GM21381 (cell line): ENCODE data around the gene LGMN.
A peak's percentile ranks its signal among the peaks of the same experiment; 100 is the strongest.

Experiments used
- ATAC-seq: cut with Tn5 transposase; IDR thresholded peaks from one replicate; pipeline ENCODE4 v1.9.1; 2021; ENCODE audit warnings: mild to moderate bottlenecking, moderate library complexity; ENCODE audit not compliant: unreplicated experiment

LGMN gene

DNA sequence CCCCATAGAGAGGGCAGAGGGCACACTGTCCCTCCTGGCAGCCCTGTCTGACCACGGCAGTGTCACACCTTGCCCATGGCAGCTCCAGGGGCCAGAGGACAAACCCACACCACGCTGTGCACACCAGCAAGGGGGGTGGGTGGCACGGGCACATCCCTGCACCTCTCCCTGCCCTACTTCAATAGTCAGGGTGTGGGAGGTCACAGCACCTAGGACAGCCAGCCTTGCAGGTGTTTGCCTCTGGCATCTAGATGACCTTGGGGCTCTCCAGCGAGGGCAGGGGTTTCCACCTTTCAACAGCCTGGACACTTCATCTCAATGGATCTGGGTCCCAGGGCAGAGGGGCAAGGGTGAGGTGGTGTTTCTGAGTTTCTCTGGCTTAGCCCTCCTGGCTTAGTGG, 69.2 kb downstream of the LGMN start:
- ATAC-seq: no peak

DNA sequence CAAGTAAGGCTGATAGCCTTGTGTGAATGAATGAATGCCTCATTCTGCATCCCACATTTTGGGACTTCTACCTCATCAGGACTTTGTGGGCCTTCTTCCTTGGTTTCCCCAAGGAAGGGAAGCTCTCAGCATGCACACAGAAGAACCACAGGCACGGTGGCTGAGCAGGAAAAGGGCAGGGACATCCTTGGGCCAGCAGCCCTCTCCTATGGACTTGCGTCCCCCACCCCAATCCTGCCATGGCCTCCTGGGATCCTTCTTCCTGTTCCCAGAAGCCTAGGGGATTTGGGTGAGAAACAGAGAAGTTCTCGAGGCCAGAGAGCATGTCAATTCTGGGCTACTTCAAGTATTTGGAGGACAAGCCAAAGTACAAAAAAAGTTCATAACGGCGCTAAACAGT, 69.7 kb downstream of the LGMN start:
- ATAC-seq: no peak

DNA sequence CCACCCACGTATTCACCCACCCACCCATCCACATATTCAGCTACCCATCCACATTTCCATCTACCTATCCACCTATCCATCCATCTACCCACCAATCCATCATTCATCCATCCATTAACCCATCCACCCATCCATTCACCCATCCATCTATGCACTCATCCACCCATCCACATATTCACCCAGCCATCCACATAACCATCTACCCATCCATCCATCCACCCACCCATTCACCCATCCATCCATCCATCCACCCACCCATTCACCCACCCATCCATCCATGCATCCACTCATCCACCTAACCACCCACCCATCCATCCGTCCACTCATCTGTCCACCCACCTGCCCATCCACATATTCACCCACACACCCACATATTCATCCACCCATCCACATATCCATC, 70.5 kb downstream of the LGMN start:
- no peak for ATAC-seq

DNA sequence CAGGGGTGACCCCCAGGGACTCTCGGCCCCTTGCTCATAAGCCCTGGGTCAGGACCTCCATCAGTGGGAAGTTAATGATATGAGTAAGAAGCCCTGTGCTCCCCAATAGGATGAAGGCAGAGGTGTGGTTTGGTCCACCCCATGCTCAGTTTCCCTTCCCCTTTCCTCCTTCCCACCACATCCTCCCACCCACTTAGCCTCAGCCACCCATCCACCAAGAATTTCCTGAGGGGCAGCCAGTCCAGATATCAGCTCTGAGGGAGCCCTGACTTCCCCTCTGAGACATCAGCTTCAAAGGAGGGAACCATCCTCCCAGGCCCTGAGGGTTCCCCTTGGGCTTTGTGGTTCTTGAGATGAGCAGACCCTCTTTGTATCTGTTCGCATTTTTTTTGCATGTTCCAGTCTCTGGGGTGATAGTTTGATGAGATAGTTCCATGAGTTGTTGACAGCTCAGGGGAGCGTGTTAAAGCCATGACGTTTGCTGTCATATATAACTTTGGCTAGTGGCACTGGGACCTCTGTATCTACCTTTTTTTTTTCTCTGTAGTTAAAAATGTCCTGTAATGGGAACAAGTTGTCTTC, 71.2 kb downstream of the LGMN start:
- peak; percentile 73 for ATAC-seq

DNA sequence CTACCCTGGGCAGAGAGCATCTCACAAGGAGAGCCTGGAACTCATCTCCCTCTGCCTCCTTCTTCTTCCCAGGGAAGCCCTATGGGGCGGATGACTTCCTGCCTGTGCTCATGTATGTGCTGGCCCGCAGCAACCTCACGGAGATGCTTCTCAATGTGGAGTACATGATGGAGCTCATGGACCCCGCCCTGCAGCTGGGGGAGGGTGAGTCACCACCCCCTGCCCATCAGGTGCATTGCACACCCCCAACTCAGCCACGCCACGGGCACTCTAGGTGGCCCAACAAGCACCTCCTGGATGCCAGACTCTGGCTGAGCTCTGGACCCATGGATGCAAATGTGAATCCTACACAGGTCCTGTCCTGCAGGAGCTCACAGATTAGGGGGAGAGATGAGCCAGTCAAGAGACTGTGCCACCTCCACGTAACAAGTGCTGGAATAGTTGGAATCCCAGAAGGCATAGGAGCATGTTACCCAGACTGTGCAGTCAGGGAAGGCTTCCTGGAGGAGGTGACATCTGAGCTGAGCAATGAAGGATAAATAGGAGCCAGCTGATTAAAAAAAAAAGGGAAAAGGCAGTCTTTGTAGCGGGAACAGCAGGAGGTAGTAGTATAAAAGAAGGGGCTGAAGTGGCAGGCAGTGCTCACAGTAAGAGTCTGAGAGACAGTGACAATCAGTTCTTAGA, 71.9 kb downstream of the LGMN start:
- ATAC-seq: no peak

DNA sequence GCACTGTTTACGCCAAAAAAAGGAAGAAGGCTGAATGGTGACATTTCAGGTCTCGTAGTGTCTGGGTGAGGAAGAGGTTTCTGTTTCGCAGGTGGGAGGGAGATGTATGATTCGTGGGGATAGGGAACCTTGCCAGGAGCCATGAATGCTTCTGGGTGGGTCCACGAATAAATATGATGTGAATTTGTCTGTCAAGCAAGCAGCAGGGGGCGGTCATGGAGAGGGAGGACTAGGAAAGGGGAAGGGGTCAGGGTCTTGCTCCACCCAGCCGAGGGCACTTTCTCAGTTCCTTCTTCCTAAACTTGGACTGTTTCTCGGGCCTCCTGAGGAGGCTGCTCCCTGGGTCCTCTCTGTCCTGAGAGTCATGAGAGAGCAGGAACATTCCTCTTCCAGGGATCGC, 72.5 kb downstream of the LGMN start:
- ATAC-seq: no peak

DNA sequence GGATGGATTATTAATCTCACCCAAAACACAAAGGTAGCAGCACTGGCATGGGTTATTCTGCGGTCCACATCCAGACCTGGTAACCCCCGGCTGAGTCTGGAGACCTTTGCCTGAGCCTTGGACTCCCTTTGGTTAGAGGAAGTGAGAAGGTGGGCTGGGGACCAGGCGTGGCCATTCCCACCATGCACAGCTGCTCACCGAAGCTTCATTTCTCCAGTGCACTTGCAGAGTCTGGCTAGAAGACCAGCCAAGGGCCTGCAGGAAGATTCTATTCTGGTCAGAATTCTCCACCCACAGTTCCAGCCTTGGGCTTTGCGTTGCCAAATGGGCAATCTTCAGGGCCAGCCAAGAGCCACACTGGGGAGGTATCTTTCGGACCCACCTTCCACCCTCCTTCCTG, 73.0 kb downstream of the LGMN start:
- ATAC-seq: no peak

DNA sequence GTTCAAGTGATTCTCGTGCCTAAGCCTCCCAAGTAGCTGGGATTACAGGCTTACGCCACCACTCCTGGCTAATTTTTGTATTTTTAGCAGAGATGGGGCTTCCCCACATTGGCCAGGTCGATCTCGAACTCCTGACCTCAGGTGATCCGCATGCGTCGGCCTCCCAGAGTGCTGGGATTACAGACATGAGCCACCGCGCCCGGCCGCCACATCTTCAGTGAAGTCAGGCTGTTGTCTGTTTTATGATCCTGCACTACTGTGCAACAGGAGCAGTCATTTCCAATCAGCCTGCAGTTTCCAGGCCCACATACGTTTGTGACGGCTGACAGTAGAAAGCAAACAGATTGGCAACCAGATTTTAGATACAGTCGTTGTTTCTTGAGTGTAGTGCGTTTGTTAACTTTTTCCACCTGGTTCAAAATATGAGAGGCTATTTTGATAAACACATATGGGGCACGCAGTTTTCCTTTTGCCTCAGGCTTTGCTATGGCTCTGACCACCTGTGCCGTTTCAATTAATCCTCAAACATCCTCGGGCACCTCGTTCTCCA, 74.8 kb downstream of the LGMN start:
- ATAC-seq: no peak

DNA sequence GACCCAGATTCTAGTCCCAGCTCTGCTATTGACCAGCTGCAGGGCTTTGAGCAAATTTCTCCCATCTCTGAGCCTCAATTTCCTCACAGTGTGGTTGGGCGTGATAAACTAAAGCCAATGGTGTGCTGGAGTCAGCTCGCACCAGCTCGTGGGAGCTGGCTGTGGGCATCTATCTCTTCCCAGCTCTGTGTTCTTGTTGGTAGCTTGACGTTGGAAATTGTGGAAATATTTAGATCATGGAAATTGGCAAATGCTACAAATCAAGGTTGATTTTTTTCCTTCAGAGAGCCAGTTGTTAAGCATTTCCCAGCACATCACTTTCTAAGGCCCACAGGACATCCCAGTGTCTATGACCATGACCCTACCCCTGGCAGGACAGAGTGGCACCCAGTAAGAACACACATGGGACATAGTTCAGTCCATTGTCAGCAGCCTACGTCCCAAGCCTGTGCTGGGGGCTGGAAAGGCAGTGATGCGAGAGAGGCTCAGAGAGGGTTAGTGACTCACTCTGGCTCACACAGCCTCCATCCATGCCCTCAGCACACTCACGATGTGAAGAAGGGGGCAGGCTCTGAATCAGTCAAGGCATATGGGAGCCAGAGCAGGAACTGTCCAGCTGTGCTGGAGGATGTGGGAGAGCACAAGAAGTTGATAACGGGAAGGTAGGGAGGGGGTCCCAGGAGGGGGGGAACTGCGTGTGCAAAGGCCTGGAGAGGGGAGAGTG, 77.6 kb downstream of the LGMN start:
- no peak for ATAC-seq

DNA sequence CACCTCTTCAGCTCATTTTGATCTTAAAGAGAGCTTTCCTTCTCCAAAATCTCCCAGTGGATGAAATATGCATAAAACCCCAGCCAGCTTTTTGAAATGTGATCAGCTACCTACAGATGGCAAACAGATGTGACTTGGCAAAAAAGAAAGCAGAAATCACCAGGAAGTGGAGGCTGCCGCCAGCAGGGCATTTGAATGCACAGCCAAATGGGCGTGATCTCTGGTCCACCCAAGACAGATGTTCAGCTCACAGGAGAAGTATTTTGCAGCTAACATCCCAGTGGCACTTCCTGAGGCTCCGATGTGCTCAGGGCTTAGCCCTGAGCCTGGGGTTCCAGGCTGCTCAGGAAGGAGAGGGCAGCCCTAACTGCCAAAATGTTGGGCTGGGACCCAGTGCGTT, 78.3 kb downstream of the LGMN start:
- peak; percentile 51 for ATAC-seq

DNA sequence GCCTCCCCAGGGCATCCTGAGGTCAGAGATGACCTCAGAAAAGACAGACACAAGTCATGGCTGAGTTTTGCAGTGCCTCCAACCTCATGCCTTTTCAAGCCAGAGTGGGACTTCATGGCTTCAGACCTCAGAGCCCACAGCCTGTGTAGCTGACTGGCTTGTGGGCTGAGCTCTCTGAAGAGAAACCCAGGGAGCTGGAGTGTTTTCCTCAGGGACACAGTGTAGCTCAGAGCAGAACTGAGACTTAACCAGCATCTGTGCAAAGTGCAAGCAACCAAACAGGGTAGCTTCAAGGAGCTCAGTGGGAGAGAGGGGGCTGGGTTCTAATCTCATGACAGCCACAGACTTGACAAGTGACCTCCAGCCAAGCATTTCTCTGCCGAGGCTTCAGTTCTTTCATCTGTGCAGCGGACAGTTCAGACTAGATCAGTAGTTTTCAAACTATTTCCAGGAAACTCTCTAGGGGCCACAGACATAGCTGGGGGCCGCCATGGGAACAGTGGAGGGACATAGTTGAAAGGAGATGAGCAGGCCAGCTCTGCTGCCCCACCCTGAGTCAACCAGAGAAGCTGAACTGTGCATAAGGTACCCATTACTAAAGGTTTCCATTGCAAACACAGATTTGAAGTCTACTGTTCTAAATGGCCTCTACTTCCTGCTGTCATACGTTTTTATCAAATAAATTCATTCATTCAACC, 80.0 kb downstream of the LGMN start:
- no peak for ATAC-seq

DNA sequence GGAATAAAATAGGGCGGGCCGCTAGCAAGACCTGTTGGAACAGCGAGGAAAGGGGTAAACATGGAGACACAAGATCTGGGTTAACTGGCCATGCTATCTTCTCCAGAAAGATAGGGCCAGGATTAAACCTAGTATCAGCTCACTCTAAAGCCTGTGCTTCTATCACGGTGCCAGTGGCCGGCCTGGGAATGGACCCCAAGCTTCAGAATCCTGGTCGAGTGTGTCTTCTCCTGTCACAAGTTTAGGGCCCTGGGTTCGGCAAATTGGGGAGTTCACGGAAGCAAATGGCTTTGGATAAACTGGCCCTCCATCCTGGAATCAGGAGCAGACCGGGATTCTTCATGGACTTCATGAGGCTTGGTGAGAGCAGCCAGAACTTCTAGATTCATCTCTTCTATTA, 82.2 kb downstream of the LGMN start:
- ATAC-seq: no peak

DNA sequence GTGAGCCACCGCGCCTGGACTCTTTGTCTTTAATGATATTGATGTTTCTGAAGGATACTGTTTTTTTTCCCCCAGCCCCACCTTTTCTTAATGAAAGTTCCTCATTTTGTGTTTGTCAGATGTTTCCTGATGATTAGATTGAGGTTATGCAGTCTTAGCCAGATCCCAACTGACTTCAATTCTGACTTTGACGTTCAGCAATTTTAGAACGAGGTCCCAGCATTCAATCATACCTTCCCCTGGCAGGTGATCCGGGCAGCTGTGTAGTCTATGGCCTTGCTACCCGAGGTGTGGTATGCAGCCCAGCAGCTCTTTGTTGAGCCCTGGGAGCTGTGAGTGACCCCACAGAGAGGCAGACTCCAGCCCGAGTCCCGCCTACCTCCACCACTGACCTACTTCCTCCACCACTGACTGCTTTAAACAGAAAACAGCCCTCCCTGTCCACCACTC, 82.7 kb downstream of the LGMN start:
- ATAC-seq: no peak

DNA sequence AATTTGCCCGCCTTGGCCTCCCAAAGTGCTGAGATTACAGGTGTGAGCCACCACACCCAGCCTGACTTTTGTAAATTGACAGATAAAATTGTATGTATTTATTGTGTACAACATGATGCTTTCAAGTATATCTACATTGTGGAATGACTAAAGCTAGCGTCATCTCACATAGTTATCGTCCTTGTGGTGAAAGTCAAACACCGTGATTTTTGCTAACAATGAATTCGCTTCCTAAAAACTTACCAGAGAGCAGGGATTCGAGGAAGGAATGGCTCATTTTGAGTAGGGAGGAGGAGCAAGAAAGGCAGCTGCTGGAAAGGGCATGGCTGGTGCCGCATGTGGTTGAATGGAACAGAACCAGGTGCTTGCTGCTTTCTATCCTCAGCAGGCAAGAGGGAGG, 85.4 kb downstream of the LGMN start:
- no peak for ATAC-seq

DNA sequence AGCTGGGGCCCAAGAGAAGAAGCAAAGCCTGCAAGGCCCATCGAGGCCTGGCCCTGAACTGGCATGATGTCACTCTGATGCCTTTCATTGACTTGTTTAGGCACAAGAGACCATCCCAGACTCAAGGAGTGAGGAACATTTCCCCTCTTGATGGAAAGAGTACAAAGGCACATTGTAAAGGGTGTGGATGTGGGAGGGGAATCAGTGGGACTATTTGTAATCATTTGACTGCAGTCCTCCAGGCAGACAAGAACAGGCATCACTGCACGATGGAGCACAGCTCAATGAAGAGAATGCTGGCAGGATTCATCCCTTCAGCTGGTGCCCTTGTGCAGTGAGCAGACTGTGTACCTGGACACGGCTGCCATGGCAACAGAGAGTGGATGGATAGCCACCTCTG, 87.9 kb downstream of the LGMN start:
- no peak for ATAC-seq

DNA sequence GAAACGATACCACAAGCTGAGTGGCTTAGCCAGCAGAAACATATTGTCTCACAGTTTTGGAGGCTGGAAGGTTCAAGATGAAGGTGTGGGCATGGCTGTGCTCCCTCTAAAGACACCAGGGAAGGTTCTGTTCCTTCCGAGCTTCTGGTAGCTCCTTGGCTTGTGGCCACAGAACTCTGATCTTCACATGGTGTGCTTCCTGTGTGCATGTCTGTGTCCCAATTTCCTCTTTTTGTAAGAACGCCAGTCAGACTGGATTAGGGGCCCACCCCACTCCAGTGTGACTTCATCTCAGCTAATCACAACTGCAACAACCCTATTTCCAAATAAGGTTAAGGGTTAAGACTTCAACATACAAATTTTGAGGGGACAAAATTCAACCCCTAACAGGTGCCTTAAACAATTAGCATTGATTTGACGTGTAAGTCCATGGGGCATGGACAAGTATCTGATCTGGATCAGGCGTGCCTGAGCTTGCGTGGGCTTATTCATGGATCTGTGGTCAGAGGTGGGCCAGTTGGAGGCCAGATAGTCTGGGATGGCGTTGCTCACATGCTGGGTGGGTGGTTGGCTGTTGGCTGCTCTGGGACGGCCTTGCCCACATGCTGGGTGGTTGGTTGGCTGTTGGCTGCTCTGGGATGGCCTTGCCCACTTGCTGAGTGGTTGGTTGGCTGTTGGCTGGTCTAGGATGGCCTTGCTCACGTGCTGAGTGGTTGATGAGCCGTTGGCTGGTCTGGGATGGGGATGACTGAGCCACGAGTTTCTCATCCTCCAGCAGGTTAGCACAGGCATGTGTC, 88.5 kb downstream of the LGMN start:
- no peak for ATAC-seq

DNA sequence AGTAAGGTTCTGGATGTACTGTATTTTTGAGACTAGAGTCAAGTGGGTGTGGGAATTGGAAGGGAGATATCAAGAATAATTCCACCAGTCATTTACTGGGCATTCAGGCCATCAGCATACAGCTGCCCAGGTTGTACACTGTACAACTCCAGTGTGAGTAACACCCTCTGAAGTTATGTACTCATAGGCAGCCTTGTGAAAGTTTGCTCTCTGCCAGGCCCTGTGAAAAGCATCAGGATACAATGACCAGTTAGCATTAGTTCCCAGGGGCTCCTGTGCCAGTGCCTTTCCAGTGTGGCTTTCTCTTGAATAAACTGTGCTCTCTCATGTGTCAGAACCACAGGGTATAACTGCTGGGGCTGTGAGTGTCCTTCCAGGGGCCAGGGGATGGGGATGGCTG, 89.7 kb downstream of the LGMN start:
- ATAC-seq: no peak

DNA sequence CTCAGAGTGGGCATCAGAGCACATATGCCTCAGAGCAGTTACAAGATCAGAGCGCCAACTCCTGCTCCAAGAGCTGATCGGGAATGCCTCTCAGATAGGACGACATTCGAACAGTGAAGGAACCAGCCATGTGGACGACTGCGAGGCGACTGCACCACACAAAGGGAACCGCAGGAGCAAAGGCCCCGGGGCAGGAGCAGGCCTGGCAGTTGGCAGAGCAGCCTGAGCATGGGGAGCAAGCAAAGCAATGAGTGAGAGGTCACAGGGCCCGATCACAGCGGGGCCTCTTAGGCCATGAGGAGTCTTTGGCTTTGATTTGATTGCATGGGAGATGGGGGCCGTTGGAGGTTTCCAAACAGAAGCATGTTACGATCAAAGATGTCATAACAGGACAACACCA, 90.3 kb downstream of the LGMN start:
- no peak for ATAC-seq

DNA sequence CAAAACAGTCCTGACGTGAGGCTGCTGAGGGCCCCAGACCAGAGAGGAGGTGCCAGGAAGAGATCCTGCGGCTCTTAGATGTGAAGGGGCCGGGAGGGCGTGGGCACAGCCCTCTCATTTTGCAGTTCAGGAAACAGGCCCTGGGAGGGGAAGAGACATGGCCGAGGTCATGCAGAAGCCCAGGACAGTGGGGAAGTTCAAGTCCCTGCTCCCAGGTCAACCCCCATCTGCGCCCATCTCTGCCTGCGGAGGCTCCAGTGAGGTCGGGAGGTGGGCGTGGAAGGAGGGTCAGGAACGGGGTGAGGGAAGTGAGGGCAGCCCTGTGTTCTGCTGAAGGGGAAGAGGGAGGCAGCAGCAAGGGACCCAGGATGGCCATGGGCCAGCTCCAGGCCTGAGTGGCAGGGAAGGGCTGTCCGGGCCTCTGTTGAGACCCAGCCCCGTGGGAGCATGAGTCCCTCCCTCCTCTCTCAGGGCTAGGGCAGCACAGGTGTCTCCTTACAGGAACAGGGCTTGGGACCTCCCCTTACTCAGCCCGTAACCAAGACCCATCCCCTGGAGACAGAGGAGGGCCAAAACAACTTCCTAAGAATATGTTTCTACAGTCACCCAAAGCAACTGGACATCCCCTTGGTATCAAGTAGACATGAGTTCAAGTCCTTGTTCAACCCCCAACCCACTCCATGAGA, 90.8 kb downstream of the LGMN start:
- no peak for ATAC-seq
